GM21737 (cell line): ENCODE results near the gene TBX21.
"Not testable (repeated sequence)": the region's sequence is repeated elsewhere in the genome, so short reads cannot be mapped to it uniquely, and the experiment has no call there.

Experiments used
- ATAC-seq: cut with Tn5 transposase; IDR thresholded peaks from one replicate; pipeline ENCODE4 v1.9.1; 2021; ENCODE audit warnings: mild to moderate bottlenecking, moderate library complexity; ENCODE audit not compliant: unreplicated experiment

TBX21 gene

GRCh38 chr17:47729476-47729875 lies 3.6 kb upstream of the TBX21 start:
- ATAC-seq: no peak

DNA sequence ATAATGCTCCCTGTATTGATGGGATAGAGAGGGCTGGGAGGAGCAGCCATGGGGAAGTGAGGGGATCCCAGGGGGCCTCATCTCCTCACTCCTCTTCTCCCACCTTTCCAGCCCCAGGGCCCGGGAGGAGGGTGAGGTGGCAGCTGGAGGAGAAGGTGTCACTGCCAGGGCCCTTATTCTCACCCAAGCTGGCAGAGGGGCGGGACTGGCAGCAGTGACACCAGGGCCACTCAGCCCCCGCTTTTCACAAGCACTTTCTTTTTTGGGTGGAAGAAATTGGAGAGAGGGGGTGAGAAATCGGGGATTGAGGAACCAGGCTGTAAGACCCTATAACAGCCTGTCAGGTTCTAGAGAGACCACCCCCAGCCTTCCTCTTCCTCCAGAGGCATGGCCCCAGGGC lies 2.4 kb upstream of the TBX21 start:
- no peak for ATAC-seq

- ATAC-seq: no peak
Observed at GRCh38 chr17:47731396-47731795, 1.6 kb upstream of the TBX21 start.

GRCh38 chr17:47732399-47733046 lies 513 bp upstream of the TBX21 start:
- ATAC-seq: no peak

DNA sequence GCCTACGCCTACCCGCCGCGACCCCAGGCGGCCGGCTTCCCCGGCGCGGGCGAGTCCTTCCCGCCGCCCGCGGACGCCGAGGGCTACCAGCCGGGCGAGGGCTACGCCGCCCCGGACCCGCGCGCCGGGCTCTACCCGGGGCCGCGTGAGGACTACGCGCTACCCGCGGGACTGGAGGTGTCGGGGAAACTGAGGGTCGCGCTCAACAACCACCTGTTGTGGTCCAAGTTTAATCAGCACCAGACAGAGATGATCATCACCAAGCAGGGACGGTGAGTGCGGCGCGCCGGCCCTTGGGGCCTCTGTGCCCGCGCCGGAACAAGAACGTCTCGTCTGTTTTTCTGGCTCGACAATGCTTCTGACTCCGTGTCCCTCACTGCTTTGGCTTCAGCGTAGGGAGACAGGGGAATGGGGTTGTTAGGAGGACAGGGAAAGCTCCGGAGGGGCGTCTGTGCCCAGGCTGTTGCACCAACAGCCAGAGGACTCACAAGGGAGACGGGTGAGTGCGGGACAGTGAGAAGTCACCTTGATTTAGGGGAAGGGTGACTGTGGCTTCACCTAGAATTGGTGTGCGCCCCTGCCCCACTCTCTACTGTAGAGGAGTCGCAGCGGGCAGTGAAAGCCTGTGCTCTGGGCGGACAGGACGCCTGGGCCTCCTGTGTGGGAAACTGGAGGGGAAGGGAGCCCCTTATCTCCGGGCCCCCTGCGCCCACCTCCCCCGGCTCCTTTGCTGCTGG lies 806 bp downstream of the TBX21 start:
- ATAC-seq: peak; percentile 22

- ATAC-seq: no peak
Observed at GRCh38 chr17:47735139-47735464, 2.1 kb downstream of the TBX21 start.

DNA sequence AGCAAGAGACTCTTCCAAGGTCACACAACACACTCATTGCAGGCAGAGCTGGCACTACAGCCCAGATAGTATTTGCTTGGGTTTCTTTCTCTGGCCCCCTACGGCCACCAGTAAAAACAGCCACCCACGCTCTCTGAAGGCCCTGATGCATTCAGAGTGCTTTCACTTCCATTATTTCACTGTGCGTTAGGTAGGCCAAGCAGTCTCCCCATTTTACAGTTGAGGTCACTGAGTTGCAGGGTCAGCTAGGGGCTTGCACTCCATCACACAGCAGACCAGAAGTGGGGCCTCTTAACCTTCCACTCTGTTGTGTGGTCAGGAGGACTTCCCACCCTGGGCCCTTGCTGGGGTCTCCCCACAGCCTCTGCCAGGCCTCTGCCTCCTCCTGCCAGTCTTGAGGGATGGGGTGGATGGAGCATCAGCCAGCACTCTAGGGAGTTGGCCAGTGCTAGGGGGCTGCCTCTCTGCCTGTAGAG lies 2.5 kb downstream of the TBX21 start:
- peak; percentile 37 for ATAC-seq

- no peak for ATAC-seq
Observed at GRCh38 chr17:47736501-47737495, 3.8 kb downstream of the TBX21 start.

GRCh38 chr17:47738178-47738577 lies 5.1 kb downstream of the TBX21 start:
- no peak for ATAC-seq

DNA sequence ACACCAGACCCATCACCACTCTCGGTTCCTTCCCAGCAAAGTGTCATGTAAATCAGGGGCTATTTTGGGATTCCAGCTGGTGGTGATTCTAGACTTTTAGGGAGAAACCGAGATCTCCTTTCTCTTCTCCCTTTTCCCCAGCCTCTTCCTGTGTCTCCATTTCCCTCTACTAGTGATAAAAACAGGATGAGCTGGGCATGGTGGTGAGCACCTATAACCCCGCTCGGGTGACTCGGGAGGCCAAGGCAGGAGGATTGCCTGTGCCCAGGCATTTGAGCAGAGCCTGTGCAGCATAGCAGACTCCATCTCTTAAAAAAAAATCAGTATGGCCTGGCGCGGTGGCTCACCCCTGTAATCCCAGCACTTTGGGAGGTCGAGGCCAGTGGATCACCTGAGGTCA lies 6.1 kb downstream of the TBX21 start:
- ATAC-seq: no peak

DNA sequence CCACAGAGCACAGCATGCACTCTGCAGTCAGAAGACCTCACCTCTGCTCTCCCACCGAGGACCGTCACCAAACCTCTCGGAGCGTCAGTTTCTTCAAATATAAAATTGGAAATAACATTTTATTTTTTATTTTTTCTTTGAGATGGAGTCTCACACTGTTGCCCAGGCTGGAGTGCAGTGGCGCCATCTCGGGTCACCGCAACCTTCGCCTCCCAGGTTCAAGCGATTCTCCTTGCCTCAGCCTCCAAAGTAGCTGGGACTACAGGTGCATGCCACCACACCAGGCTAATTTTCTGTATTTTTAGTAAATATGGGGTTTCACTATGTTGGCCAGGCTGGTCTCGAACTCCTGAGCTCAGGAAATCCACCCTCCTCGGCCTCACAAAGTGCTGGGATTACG lies 6.9 kb downstream of the TBX21 start:
- not testable (repeated sequence) for ATAC-seq

GRCh38 chr17:47741109-47741792 lies 8.2 kb downstream of the TBX21 start:
- ATAC-seq: no peak

DNA sequence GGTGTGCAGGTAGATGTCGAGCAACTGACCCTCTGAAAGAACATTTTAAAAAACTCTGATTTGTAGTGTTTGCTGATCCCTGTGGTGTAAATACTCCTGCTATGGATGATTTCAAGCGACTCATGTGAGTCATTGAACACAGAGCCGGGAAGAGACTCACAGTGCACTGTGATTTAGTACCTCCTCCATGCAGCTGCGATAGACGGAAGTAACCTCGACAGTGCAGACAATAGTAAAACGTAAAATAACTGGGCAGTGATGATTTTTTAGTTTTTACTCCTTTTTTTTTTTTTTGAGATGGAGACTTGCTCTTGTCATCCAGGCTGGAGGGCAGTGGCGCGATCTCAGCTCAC lies 8.7 kb downstream of the TBX21 start:
- no peak for ATAC-seq

DNA sequence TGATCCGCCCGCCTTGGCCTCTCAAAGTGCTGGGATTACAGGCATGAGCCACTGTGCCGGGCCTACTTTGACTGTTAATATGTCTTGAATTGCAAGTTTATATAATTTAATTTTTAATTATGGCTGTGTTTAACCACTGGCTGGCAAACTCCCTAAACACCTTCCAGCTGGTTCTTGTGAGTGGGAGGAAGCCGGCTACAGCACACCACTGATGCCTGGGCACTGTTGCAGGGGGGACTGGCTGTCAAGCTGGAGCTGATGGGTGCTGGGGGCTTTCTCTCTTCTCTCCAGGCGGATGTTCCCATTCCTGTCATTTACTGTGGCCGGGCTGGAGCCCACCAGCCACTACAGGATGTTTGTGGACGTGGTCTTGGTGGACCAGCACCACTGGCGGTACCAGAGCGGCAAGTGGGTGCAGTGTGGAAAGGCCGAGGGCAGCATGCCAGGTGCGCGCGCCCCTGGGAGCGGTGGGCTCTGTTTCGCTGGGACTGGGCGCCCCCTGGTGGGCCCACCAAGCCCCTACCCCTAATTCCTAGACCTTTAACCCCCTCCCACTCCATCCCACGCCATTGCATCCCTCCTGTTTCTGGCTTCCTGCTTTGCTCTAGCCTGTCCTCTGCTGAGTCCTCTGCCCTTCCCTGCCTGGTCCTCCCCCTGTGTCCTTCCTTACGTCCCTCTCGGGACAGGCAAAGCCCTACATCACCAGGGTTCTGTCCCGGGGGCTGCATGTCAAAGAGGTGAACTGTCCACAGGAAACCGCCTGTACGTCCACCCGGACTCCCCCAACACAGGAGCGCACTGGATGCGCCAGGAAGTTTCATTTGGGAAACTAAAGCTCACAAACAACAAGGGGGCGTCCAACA lies 9.5 kb downstream of the TBX21 start:
- ATAC-seq: no peak

- no peak for ATAC-seq
Observed at GRCh38 chr17:47744168-47745036, 11.4 kb downstream of the TBX21 start.

DNA sequence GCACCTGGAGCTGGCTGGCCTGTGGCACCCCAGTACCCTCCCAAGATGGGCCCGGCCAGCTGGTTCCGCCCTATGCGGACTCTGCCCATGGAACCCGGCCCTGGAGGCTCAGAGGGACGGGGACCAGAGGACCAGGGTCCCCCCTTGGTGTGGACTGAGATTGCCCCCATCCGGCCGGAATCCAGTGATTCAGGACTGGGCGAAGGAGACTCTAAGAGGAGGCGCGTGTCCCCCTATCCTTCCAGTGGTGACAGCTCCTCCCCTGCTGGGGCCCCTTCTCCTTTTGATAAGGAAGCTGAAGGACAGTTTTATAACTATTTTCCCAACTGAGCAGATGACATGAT lies 12.0 kb downstream of the TBX21 start:
- ATAC-seq: no peak

DNA sequence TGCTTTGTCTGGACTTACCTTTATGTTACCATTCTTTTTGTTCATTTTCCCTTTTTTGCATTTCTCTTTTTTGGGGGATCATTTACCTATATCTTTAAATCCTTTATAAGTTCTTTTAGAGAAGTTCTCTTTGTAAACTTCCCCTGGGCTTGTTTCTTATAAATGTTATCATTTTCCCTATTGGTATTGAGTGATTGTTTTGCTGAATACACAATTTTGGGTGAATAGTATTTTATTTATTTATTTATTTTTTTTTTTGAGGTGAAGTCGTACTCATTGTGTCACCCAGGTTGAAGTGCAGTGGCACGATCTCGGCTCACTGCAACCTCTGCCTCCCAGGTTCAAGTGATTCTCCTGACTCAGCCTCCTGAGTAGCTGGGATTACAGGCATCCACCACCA lies 18.4 kb downstream of the TBX21 start:
- no peak for ATAC-seq

GRCh38 chr17:47757386-47757785 lies 24.4 kb downstream of the TBX21 start:
- no peak for ATAC-seq

GRCh38 chr17:47760409-47761140 lies 27.5 kb downstream of the TBX21 start:
- no peak for ATAC-seq
